HEK293T (cell line): ENCODE results near the gene ZBTB46.
"Not testable (repeated sequence)": the region's sequence is repeated elsewhere in the genome, so short reads cannot be mapped to it uniquely, and the experiment has no call there.

Experiments
- CTBP1 ChIP-seq: fragments of 450-650 bp; IDR thresholded peaks from 2 replicates; pipeline ENCODE4 v1.6.1; 2016; ENCODE audit warnings: borderline replicate concordance
- L3MBTL2 ChIP-seq: fragments of 450-650 bp; conservative IDR thresholded peaks from 2 replicates; pipeline ENCODE4 v1.6.1; 2016; ENCODE audit warnings: mild to moderate bottlenecking
- SP1 ChIP-seq: fragments of 450-650 bp; IDR thresholded peaks from 2 replicates; pipeline ENCODE4 v1.6.1; 2017

GRCh38 chr20:63776875-63777274, 54.2 kb downstream of the ZBTB46 start:
- not testable (repeated sequence) for TF ChIP-seq L3MBTL2, SP1, CTBP1
